NB4 (cell line): Measurements from ENCODE around the gene NT5M.

Source experiments
- DNase-seq: peaks from one replicate; pipeline ENCODE4 v3.0.0; 2010; ENCODE audit warnings: low read depth
- H3K4me3 ChIP-seq: one replicate; pipeline ENCODE4 v1.5.1; 2011; ENCODE audit warnings: mild to moderate bottlenecking, low read depth, low read length, moderate library complexity
- MYC ChIP-seq: IDR thresholded peaks from 2 replicates; pipeline ENCODE4 v1.6.1; 2011; ENCODE audit warnings: low read depth, low read length
- POLR2A ChIP-seq: IDR thresholded peaks from 2 replicates; pipeline ENCODE4 v1.6.1; 2011; ENCODE audit warnings: mild to moderate bottlenecking; ENCODE audit not compliant: insufficient read length; ENCODE audit errors: extremely low read depth
- TF ChIP-seq, protein P1 (sequence below): IDR thresholded peaks from 2 replicates; pipeline ENCODE4 v1.6.1; 2011; ENCODE audit warnings: low read depth, low read length
- TF ChIP-seq, protein P2 (sequence below): IDR thresholded peaks from one replicate; pipeline ENCODE4 v1.5.1; 2012; ENCODE audit warnings: low read depth, low read length

Gene NT5M

GRCh38 chr17:17280613-17281549, 22.3 kb upstream of the NT5M start, which contains the start of gene COPS3:
Gene COPS3 (minus strand): TSS chr17:17281246. CDS start chr17:17281186, 60 bp downstream.
- H3K4me3 ChIP-seq, result peak within 1 kb of the TSS; percentile 83
- TF ChIP-seq, protein P1, sequence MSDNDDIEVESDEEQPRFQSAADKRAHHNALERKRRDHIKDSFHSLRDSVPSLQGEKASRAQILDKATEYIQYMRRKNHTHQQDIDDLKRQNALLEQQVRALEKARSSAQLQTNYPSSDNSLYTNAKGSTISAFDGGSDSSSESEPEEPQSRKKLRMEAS, result peak; percentile 82
- TF ChIP-seq POLR2A, result peak; percentile 70
- TF ChIP-seq, protein P2, sequence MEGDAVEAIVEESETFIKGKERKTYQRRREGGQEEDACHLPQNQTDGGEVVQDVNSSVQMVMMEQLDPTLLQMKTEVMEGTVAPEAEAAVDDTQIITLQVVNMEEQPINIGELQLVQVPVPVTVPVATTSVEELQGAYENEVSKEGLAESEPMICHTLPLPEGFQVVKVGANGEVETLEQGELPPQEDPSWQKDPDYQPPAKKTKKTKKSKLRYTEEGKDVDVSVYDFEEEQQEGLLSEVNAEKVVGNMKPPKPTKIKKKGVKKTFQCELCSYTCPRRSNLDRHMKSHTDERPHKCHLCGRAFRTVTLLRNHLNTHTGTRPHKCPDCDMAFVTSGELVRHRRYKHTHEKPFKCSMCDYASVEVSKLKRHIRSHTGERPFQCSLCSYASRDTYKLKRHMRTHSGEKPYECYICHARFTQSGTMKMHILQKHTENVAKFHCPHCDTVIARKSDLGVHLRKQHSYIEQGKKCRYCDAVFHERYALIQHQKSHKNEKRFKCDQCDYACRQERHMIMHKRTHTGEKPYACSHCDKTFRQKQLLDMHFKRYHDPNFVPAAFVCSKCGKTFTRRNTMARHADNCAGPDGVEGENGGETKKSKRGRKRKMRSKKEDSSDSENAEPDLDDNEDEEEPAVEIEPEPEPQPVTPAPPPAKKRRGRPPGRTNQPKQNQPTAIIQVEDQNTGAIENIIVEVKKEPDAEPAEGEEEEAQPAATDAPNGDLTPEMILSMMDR, result no peak
- TF ChIP-seq MYC, result peak; percentile 90
- DNase-seq, result peak; percentile 99

DNA sequence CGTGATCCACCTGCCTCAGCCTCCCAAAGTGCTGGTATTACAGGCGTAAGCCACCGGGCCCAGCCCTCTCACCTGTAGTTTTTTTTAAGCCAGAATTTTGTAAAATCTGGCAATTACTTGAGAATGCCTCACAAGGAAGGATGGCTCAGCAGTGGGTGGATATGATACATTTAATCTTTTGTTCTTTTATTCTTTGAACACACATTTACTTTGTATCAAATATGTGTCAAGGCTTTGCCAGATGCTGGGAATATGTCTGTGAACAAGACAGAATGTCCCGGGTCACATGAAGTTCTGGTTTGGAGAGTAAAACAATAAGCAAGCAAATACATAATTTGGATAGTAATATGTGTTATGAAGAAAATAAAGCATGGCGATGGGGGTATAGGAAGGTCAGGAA, 17.2 kb upstream of the NT5M start:
- no peak for DNase-seq
- no peak for TF ChIP-seq MYC
- TF ChIP-seq, protein P2, result no peak
- TF ChIP-seq, protein P1, result no peak
- no peak for TF ChIP-seq POLR2A
- H3K4me3 ChIP-seq, result no peak overlapping the region

- H3K4me3 ChIP-seq, result no peak overlapping the region
- DNase-seq, result no peak
- TF ChIP-seq, protein P1, result no peak
- TF ChIP-seq, protein P2, result no peak
- TF ChIP-seq MYC, result no peak
- no peak for TF ChIP-seq POLR2A
Measured at GRCh38 chr17:17289086-17289485, 14.1 kb upstream of the NT5M start.

DNA sequence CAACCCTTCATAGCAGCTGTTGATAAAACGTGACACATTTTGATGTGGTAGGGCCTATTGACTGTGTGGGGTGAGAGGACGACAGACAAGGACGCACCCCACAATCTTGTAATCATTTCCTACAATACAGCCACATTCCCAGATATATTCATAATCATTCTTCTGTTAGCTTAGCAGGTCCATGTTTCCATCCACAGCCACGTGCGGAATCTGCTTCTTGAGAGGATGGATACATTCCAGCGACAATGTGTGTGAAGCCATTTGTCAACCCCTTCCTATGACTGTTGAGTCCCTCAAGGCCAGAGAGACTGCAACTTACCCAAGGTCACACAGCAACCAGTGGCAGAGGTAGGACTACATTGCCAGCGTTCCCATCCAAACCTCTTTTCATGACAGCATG, 13.5 kb upstream of the NT5M start:
- no peak for DNase-seq
- H3K4me3 ChIP-seq, result no peak overlapping the region
- TF ChIP-seq, protein P1, result no peak
- TF ChIP-seq, protein P2, result no peak
- no peak for TF ChIP-seq MYC

GRCh38 chr17:17295141-17295540, 8.0 kb upstream of the NT5M start:
- no peak for DNase-seq
- TF ChIP-seq, protein P2, result no peak
- TF ChIP-seq MYC, result no peak
- TF ChIP-seq POLR2A, result no peak
- TF ChIP-seq, protein P1, result no peak
- H3K4me3 ChIP-seq, result no peak overlapping the region
